Measurements from ENCODE around the gene FAM83B.

Gene FAM83B

GRCh38 chr6:54856129-54856528 is 9.6 kb downstream of the FAM83B start:
- ChIA-PET POLR2A (no interaction called here), CTCF (interaction anchor here (0.5 to 1.8 kb wide), 3 partner anchors 44 to 137 kb away, joined by 3 to 4 read pairs (median 3); no protein-coding TSS in a partner anchor)
- no peak for TF ChIP-seq ZNF645 (tag by site-specific recombination; IDR thresholded peaks at IDR 0.05)
- no peak for TF ChIP-seq ZBTB20 (tag by site-specific recombination; IDR thresholded peaks at IDR 0.05)
- no peak for TF ChIP-seq ZSCAN30 (tag by site-specific recombination; IDR thresholded peaks at IDR 0.05)
- no peak for TF ChIP-seq ZNF174 (tag by site-specific recombination; IDR thresholded peaks at IDR 0.05)
- TF ChIP-seq ZNF596 (tag by site-specific recombination; IDR thresholded peaks at IDR 0.05) = no peak
- no peak for TF ChIP-seq ZNF248 (tag by site-specific recombination; IDR thresholded peaks at IDR 0.05)
- no peak for TF ChIP-seq ZNF239 (tag by site-specific recombination; IDR thresholded peaks at IDR 0.05)
- no peak for TF ChIP-seq ZNF501 (tag by site-specific recombination; IDR thresholded peaks at IDR 0.05)
- no peak for TF ChIP-seq EGR2 (tag by site-specific recombination; IDR thresholded peaks at IDR 0.05; ENCODE audit: low read depth)
- TF ChIP-seq ZNF433 (tag by site-specific recombination; IDR thresholded peaks at IDR 0.05; ENCODE audit: low read depth) = no peak
- no peak for TF ChIP-seq PRDM4 (tag by site-specific recombination; IDR thresholded peaks at IDR 0.05)
- Histone ChIP-seq H3K4me1 (ENCODE audit: control insufficient read depth, insufficient read depth, low read length) (peaks cover 5% of the 10 kb centered on the region; the same call in 1 of the 2 replicates), H3K27ac (ENCODE audit: extremely low read depth, low read depth, low read length) (no peak overlapping the region), H3K36me3 (ENCODE audit: control insufficient read depth in 2 of 2, insufficient read depth in 1 of 2, low read length in 2 of 2) (no peaks in the 10 kb centered on the region), H3K4me3 (ENCODE audit: low read depth, low read length) (no peak overlapping the region), H3K9me3 (ENCODE audit: control insufficient read depth, insufficient read depth, low read depth, low read length) (peaks cover 3% of the 10 kb centered on the region)

GRCh38 chr6:54860132-54860531 is 13.6 kb downstream of the FAM83B start:
- TF ChIP-seq PRDM4 (tag by site-specific recombination; IDR thresholded peaks at IDR 0.05) (no peak), ZNF280C (tag by site-specific recombination; IDR thresholded peaks at IDR 0.05) (no peak), ZNF132 (tag by site-specific recombination; IDR thresholded peaks at IDR 0.05; ENCODE audit: borderline replicate concordance) (no peak), ZNF48 (tag by site-specific recombination; IDR thresholded peaks at IDR 0.05) (no peak), PRDM1 (tag by site-specific recombination; IDR thresholded peaks at IDR 0.05) (no peak), MZF1 (tag by site-specific recombination; IDR thresholded peaks at IDR 0.05; ENCODE audit: borderline replicate concordance) (no peak), ZNF239 (tag by site-specific recombination; IDR thresholded peaks at IDR 0.05) (no peak), ZNF394 (tag by site-specific recombination; IDR thresholded peaks at IDR 0.05; ENCODE audit: borderline replicate concordance) (no peak), ZNF624 (tag by site-specific recombination; IDR thresholded peaks at IDR 0.05) (no peak), TRIM28 (IDR thresholded peaks at IDR 0.05; ENCODE audit: borderline replicate concordance, low read length) (no peak), FEZF1 (tag by site-specific recombination; IDR thresholded peaks at IDR 0.05) (no peak), ZFP3 (tag by site-specific recombination; IDR thresholded peaks at IDR 0.05; ENCODE audit: low read depth) (no peak), ZSCAN16 (tag by site-specific recombination; IDR thresholded peaks at IDR 0.05) (no peak), ZNF585B (tag by site-specific recombination; IDR thresholded peaks at IDR 0.05) (no peak), ZNF169 (tag by site-specific recombination; IDR thresholded peaks at IDR 0.05) (no peak), HOXD13 (CRISPR knock-in tag; IDR thresholded peaks at IDR 0.05; ENCODE audit: borderline replicate concordance) (no peak), ZSCAN23 (tag by site-specific recombination; IDR thresholded peaks at IDR 0.05) (no peak), ZXDB (tag by site-specific recombination; IDR thresholded peaks at IDR 0.05) (no peak), ZNF658 (tag by site-specific recombination; IDR thresholded peaks at IDR 0.05) (no peak), ZNF404 (tag by site-specific recombination; IDR thresholded peaks at IDR 0.05) (no peak)
- Histone ChIP-seq H3K9me3 (ENCODE audit: control insufficient read depth, insufficient read depth, low read depth, low read length) (no peaks in the 10 kb centered on the region), H3K27ac (ENCODE audit: extremely low read depth, low read depth, low read length) (no peak overlapping the region), H3K4me1 (ENCODE audit: control insufficient read depth, insufficient read depth, low read length) (peaks cover 10% of the 10 kb centered on the region; the same call in 1 of the 2 replicates), H3K4me3 (ENCODE audit: low read depth, low read length) (no peak overlapping the region), H3K36me3 (ENCODE audit: control insufficient read depth in 2 of 2, insufficient read depth in 1 of 2, low read length in 2 of 2) (no peaks in the 10 kb centered on the region)
- CTCF ChIA-PET = interaction anchor here (0.7 to 1.6 kb wide), 3 partner anchors 10 to 875 kb away, joined by 3 to 7 read pairs (median 3); no protein-coding TSS in a partner anchor
- POLR2A ChIA-PET = no interaction called here

All from HEK293 (cell line).